ENCODE data around the gene ATP12A. TPM values are rescaled to one million over a fixed set of nuclear protein-coding genes. Genes with fewer than 3 reads are reported as not detected.

Gene ATP12A
- total RNA-seq, 1 donor from 2014 or later, result not detected

GRCh38 chr13:24683838-24684599 is 3.8 kb downstream of the ATP12A start:
- peak; percentile 71 for DNase-seq
- intact Hi-C loops (cut with micrococcal nuclease), result no loop called here
- peak; percentile 91 for ATAC-seq

GRCh38 chr13:24684600-24684998 is 4.4 kb downstream of the ATP12A start:
- no peak for DNase-seq
- intact Hi-C loops (cut with micrococcal nuclease), result no loop called here
- no peak for ATAC-seq

- no peak for ATAC-seq
- intact Hi-C loops (cut with micrococcal nuclease), result no loop called here
- no peak for DNase-seq
These were observed 5.1 kb downstream of the ATP12A start for GRCh38 chr13:24685314-24685713.

- no peak for DNase-seq
- intact Hi-C loops (cut with micrococcal nuclease), result no loop called here
- ATAC-seq, result no peak
These were observed 7.4 kb downstream of the ATP12A start for GRCh38 chr13:24687611-24688010.

GRCh38 chr13:24688111-24688510 is 7.9 kb downstream of the ATP12A start:
- DNase-seq (no peak), ATAC-seq (no peak)
- intact Hi-C loops (cut with micrococcal nuclease), result no loop called here

- DNase-seq, result no peak
- no peak for ATAC-seq
- intact Hi-C loops (cut with micrococcal nuclease), result no loop called here
These were observed 8.7 kb downstream of the ATP12A start for GRCh38 chr13:24688950-24689349.

GRCh38 chr13:24691381-24691780 is 11.2 kb downstream of the ATP12A start:
- intact Hi-C loops (cut with micrococcal nuclease), result no loop called here
- DNase-seq, result no peak
- no peak for ATAC-seq

- intact Hi-C loops (cut with micrococcal nuclease), result no loop called here
- peak; percentile 85 for ATAC-seq
- no peak for DNase-seq
These were observed 12.4 kb downstream of the ATP12A start for GRCh38 chr13:24692561-24692960.

- ATAC-seq (peak; percentile 81), DNase-seq (no peak)
- intact Hi-C loops (cut with micrococcal nuclease), result no loop called here
These were observed 13.8 kb downstream of the ATP12A start for GRCh38 chr13:24693862-24694471.

- ATAC-seq (no peak), DNase-seq (no peak)
- intact Hi-C loops (cut with micrococcal nuclease), result no loop called here
These were observed 14.7 kb downstream of the ATP12A start for GRCh38 chr13:24694907-24695306.

- ATAC-seq (no peak), DNase-seq (no peak)
- intact Hi-C loops (cut with micrococcal nuclease), result no loop called here
These were observed 18.5 kb downstream of the ATP12A start for GRCh38 chr13:24698686-24699085.

- intact Hi-C loops (cut with micrococcal nuclease), result no loop called here
- DNase-seq (no peak), ATAC-seq (no peak)
These were observed 19.3 kb downstream of the ATP12A start for GRCh38 chr13:24699541-24699940.

GRCh38 chr13:24700539-24700938 is 20.3 kb downstream of the ATP12A start:
- DNase-seq (no peak), ATAC-seq (no peak)
- intact Hi-C loops (cut with micrococcal nuclease), result no loop called here

GRCh38 chr13:24706886-24707585 is 26.8 kb downstream of the ATP12A start:
- ATAC-seq, result no peak
- intact Hi-C loops (cut with micrococcal nuclease), result no loop called here
- no peak for DNase-seq

- no peak for ATAC-seq
- no peak for DNase-seq
- intact Hi-C loops (cut with micrococcal nuclease), result no loop called here
These were observed 29.1 kb downstream of the ATP12A start for GRCh38 chr13:24709186-24709913.

GRCh38 chr13:24713022-24713421 is 32.8 kb downstream of the ATP12A start:
- intact Hi-C loops (cut with micrococcal nuclease), result no loop called here
- peak; percentile 97 for ATAC-seq
- peak; percentile 67 for DNase-seq

GRCh38 chr13:24716011-24716410 is 35.8 kb downstream of the ATP12A start:
- ATAC-seq (no peak), DNase-seq (no peak)
- intact Hi-C loops (cut with micrococcal nuclease), result no loop called here

- ATAC-seq, result no peak
- intact Hi-C loops (cut with micrococcal nuclease), result no loop called here
- DNase-seq, result no peak
These were observed 36.2 kb downstream of the ATP12A start for GRCh38 chr13:24716446-24716845.

- intact Hi-C loops (cut with micrococcal nuclease), result no loop called here
- ATAC-seq (no peak), DNase-seq (no peak)
These were observed 37.0 kb downstream of the ATP12A start for GRCh38 chr13:24717217-24717616.

Measured in left ventricle myocardium superior (tissue), 1 donor.